GM10266 (cell line): ENCODE results near the gene PDZK1IP1.
A peak's percentile ranks its signal among the peaks of the same experiment; 100 is the strongest.

ENCODE experiments used
- DNase-seq: peaks from one replicate; pipeline ENCODE4 v3.0.0; 2012; ENCODE audit errors: extremely low spot score
- TF ChIP-seq, protein P1 (sequence below): IDR thresholded peaks from 2 replicates; pipeline ENCODE4 v1.5.1; 2012; ENCODE audit warnings: mild to moderate bottlenecking, low read depth; ENCODE audit not compliant: control insufficient read depth, insufficient read depth; ENCODE audit errors: missing control alignments

PDZK1IP1 gene

DNA sequence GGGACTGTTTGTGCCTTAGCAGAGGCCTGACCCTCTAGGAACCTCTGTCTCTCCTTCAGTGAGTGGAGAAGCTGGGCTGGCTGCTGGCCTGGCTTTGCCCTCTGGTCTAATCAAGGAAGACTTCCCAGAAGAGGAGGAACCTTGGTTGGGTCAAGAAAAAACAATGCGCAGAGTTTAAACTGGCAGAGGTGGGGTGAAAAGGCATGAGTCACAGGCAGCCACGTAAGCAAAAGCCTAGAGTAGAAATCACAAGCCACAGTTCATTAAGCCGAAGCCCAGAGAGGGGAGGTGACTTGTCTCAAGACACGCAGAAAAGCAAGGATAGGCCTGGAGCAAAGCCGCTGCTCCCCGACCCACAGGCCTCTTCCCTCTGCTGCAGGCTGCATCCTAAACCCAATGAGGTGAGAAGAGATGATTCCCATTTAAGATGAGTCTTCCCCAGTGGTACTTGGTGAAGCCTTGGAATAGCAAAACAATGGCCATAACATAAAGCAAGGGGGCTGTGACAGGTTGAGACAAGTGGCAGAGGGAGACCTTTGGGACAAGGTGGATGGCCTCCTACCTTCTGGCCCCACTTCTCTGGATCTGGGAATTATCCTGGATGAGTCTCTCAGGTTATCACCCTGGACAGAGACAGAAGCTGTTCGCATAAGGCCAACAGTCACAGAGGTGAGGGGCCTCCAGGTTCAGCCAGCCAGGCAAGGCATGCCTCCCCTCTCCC is 7.7 kb downstream of the PDZK1IP1 start:
- DNase-seq: no peak
- TF ChIP-seq, protein P1, sequence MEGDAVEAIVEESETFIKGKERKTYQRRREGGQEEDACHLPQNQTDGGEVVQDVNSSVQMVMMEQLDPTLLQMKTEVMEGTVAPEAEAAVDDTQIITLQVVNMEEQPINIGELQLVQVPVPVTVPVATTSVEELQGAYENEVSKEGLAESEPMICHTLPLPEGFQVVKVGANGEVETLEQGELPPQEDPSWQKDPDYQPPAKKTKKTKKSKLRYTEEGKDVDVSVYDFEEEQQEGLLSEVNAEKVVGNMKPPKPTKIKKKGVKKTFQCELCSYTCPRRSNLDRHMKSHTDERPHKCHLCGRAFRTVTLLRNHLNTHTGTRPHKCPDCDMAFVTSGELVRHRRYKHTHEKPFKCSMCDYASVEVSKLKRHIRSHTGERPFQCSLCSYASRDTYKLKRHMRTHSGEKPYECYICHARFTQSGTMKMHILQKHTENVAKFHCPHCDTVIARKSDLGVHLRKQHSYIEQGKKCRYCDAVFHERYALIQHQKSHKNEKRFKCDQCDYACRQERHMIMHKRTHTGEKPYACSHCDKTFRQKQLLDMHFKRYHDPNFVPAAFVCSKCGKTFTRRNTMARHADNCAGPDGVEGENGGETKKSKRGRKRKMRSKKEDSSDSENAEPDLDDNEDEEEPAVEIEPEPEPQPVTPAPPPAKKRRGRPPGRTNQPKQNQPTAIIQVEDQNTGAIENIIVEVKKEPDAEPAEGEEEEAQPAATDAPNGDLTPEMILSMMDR: no peak

DNA sequence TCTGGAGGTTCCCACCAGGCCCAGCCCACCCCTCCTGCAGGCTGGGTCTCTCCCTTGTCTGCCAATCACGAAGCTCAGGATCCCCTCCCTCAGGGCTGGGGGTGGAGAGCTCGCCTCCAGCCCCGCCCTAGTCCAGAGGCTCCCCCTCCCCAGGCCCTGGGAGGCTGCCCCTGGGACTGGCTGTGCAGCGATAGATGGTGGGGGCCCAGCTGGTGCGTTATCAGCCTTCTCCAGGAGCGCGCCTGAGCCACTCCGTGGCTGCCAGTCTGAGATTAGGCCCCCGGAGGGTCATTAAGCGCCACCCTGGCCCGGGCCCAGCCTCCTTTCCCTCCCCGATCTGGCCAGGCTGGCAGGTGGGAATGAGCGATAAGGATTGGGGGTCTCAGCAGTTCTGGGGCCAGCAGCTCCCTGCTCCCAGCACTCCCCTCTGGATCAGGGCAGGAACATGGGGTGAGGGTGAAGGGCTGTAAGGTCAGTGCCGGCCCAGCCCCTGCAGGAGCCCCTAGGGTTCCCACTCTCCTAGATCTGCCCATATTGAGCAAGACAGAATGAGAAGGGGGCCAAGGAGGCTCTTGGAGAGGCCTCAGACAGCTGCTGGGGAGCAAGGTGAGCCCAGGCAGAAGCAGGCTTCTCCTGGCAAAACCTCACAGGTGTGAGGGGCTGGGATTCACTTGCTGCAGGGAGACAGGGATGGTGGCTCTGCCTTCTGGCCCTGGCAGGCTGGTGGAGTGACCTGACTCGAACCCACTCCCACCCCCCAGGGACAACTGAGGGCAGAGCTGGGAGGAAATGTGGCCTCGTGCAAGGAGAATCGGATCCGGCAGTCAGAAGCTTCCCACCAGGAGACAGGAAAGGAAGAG is 8.5 kb downstream of the PDZK1IP1 start:
- no peak for DNase-seq
- TF ChIP-seq, protein P1: no peak

DNA sequence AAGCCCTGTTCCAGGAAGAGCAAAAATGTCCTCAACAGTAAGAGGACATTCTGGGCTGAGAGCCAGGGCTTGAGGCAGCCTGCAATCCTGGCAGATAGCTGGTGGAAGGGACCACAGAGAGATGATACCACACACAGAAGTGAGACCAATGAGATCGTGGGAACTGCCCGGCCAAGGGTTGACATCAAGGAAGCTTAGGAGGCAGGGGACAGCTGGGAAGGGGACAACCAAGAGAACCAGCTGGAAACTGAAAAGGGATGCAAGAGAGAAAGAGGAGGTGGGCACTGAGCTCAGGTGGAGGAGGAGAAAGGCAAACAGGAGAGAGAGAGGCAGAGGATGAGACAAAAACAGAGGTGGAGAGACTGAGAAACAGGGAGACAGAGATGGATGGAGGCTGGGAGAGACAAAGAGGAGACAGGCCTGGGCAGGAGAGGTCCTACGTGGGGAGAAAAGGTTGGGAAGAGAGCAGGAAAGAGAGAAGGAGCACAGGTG is 9.2 kb downstream of the PDZK1IP1 start:
- TF ChIP-seq, protein P1: no peak
- DNase-seq: no peak

DNA sequence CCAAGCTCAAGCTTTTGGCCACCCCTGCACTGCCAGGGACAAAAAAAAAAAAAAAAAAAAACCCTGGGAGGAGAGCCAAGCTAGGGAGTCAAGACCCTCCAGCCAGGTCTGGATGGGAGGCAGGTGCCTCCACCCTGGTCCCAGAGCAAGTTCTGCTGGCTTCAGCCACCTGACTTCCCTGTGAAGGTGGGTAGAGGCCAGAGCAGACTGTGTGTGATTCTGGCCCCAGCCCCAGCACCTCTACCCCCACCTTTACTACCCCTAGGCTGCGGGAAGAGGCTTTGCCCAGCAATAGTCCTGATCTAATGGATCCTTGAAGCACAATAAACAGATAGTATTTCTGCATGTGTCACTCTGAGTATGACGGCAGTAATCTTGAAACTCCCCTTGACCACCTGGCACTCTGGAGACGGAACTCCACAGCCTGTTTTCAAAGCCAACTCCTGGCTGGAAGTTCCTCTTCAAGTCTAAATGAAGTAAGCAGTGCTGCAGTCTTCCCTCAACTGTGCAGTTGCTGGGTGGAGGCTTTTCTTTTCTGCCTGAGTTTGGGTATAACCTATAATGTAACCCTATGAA is 9.8 kb downstream of the PDZK1IP1 start:
- no peak for DNase-seq
- TF ChIP-seq, protein P1: no peak

DNA sequence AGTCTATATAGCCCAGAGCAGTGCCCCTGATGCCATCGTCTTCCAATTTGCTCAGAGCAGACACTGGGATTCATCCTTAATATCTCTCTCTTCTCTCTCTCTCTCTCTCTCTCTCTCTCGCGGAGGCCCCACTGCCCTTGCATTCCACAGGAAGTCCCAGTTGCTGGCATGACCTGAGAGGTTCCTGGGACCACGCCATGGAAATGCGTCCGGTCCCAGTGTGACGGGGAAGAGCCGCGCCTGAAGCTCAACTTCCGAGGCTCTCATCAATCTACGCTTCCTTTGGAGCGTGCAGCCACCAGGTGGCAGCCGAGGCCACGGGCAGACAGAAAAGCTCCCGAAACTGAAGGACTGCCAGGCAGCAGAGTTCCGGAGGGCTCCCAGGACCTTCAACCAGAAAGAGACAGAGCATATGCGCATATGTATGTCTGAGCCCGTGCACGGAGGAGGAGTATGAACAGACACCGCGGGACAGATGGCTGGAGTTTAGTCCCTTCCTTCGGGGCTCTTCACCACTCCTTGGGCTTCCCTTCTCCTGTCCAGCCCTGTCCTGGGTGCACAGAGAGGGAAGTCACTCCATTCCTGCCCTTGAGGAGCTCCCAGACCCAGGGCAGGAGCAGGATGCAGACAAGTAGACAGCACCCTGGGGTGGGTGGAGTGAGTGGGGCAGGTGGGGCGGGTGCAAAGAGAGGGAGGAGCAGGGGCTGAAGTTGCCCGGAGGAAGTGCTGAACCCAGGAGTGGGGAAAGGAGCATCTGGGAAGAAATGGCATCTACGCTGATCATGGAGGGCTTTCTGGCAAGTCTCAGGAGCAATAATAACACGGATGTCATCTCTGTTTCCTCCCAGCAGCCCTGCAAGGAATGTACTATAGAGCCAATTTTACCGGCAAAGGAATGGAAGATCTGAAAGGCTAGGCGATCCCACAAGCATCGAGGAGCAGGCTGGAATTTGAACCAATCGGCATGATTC is 10.5 kb downstream of the PDZK1IP1 start:
- TF ChIP-seq, protein P1: peak; percentile 90
- DNase-seq: peak; percentile 84

DNA sequence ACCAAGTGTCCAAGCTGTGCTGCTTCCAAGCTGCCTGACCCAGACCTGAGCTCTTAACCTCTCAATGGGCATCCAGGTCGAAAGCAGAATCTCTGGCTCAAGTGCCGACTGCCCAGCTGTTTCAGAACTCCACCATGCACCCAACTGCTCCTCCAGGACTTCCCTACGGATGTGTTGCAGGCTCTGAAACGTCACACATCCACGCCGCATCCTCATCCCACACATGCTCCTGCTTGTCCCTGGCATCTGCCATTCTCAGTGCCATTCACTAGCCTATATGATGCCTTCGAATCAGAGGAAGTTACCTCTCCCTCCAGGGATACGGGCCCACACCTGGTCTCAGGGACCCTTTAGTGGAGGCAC is 11.2 kb downstream of the PDZK1IP1 start:
- TF ChIP-seq, protein P1: no peak
- DNase-seq: no peak
